Activated naive CD4-positive, alpha-beta T cell treated with anti-CD3 and anti-CD28 coated beads for 36 hours (primary cell): ENCODE measurements around the gene COL4A2. TPM values are rescaled to one million over a fixed set of nuclear protein-coding genes. Genes with fewer than 3 reads are reported as not detected.

Experiments used
- CTCF ChIA-PET: fragments of 350-600 bp; sonication (Branson Sonifier 250); formaldehyde crosslinking; loops from one replicate; lab custom pipeline; 2021; ENCODE audit warnings: antibody characterized with exemption; lab: Charles Lee
- DNase-seq: peaks from one replicate; pipeline ENCODE4 v3.0.0-alpha.2; 2020
- H3K27ac Mint-ChIP-seq: one replicate; pipeline ENCODE4 v1.8.0; 2021; ENCODE audit warnings: mild to moderate bottlenecking, mixed read lengths
- H3K27me3 Mint-ChIP-seq: one replicate; pipeline ENCODE4 v1.8.0; 2021; ENCODE audit warnings: low read depth, mixed read lengths
- H3K36me3 Mint-ChIP-seq: one replicate; pipeline ENCODE4 v1.8.0; 2021; ENCODE audit warnings: low read depth, mixed read lengths
- H3K4me1 Mint-ChIP-seq: one replicate; pipeline ENCODE4 v1.8.0; 2021; ENCODE audit warnings: low read depth, mixed read lengths
- H3K4me3 Mint-ChIP-seq: one replicate; pipeline ENCODE4 v1.8.0; 2021; ENCODE audit warnings: mild to moderate bottlenecking, moderate library complexity, mixed read lengths
- H3K9me3 Mint-ChIP-seq: one replicate; pipeline ENCODE4 v1.8.0; 2021; ENCODE audit warnings: mixed read lengths
- intact Hi-C: fragments of 100-400 bp; cut with micrococcal nuclease; formaldehyde crosslinking; loops from one replicate; pipeline ENCODE4 v1.15.1; 2023
- total RNA-seq, 2 experiments: library from RNA; stranded (reverse); gene quantifications; one replicate each; pipeline ENCODE4 v1.2.3, GENCODE V29; 2021

Gene COL4A2
- total RNA-seq, 2 experiments from 2014 or later, result not detected

DNA sequence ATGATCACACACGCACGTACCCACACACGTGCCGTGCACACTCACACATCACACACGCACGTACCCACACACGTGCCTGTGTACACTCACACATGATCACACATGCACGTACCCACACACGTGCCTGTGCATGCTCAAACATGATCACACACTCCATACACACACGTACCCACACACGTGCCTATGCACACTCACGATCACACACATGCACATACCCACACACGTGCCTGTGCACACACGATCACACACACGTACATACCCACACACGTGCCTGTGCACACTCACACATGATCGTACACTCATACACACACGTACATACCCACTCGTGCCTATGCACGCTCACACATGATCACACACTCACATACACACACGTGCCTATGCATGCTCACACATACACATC, 167.6 kb downstream of the COL4A2 start:
- Mint-ChIP-seq H3K36me3 (no peaks in the 10 kb centered on the region), H3K9me3 (no peaks in the 10 kb centered on the region), H3K4me3 (no peak overlapping the region), H3K4me1 (no peaks in the 10 kb centered on the region), H3K27ac (no peak overlapping the region), H3K27me3 (peaks cover 12% of the 10 kb centered on the region)
- CTCF ChIA-PET, result no interaction called here
- intact Hi-C loops, result no loop called here
- DNase-seq, result no peak

DNA sequence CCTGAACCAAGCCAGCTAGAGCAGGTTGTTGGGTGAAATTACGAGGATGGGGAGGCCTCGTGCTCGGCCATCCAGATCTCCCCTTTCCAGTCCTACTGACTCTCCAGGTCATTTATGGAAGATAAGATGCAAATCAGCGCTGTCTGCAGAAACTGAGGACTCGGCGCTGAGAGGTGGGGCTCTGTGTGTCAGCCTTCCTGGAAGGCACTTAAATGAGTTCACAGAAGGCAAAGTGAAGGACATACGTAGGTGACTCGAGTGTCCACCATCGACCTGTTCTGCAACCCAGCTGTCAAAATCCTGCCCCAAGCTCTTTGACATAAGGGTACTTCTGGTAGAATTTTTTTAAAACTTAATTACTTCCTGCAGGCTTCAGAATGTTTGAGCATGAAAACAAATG, 168.0 kb downstream of the COL4A2 start:
- Mint-ChIP-seq H3K4me1 (no peaks in the 10 kb centered on the region), H3K27me3 (peaks cover 12% of the 10 kb centered on the region), H3K27ac (no peak overlapping the region), H3K4me3 (no peak overlapping the region), H3K9me3 (no peaks in the 10 kb centered on the region), H3K36me3 (no peaks in the 10 kb centered on the region)
- no peak for DNase-seq
- CTCF ChIA-PET, result no interaction called here
- intact Hi-C loops, result no loop called here

- H3K9me3 Mint-ChIP-seq, result no peaks in the 10 kb centered on the region
- CTCF ChIA-PET, result no interaction called here
- peaks cover 11% of the 10 kb centered on the region for H3K27me3 Mint-ChIP-seq
- no peaks in the 10 kb centered on the region for H3K36me3 Mint-ChIP-seq
- no peak overlapping the region for H3K4me3 Mint-ChIP-seq
- DNase-seq, result no peak
- H3K27ac Mint-ChIP-seq, result no peak overlapping the region
- H3K4me1 Mint-ChIP-seq, result no peaks in the 10 kb centered on the region
- intact Hi-C loops, result no loop called here
These were observed 168.6 kb downstream of the COL4A2 start for GRCh38 chr13:110475550-110476219.

- CTCF ChIA-PET, result no interaction called here
- Mint-ChIP-seq H3K36me3 (no peaks in the 10 kb centered on the region), H3K9me3 (no peaks in the 10 kb centered on the region), H3K4me1 (no peaks in the 10 kb centered on the region), H3K27ac (no peak overlapping the region), H3K27me3 (peaks cover 6% of the 10 kb centered on the region), H3K4me3 (no peak overlapping the region)
- no peak for DNase-seq
- intact Hi-C loops, result no loop called here
These were observed 169.1 kb downstream of the COL4A2 start for GRCh38 chr13:110476220-110476617.

DNA sequence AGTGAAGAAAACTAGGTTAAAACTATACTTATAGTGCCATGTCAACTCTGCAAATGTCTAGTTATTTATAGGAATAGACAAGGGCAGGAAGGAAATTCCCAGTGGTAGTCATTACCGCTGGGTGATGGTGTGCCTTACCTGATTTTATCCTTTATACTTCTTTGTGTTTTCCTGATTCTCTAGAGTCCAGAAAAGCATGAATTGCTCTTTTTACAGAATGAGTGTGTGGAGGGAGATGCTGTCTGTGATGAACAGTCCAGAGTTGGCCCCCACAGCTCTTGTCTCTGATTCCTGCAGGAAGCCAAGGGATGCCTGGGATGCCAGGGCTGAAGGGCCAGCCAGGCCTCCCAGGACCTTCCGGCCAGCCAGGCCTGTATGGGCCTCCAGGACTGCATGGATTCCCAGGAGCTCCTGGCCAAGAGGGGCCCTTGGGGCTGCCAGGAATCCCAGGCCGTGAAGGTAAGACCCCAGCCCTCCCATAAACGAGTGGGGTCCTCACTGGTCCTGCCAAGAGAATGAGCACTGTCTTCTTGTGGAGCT, 170.7 kb downstream of the COL4A2 start:
- no peaks in the 10 kb centered on the region for H3K9me3 Mint-ChIP-seq
- no peaks in the 10 kb centered on the region for H3K27me3 Mint-ChIP-seq
- DNase-seq, result no peak
- no peak overlapping the region for H3K4me3 Mint-ChIP-seq
- no peaks in the 10 kb centered on the region for H3K4me1 Mint-ChIP-seq
- no peaks in the 10 kb centered on the region for H3K36me3 Mint-ChIP-seq
- CTCF ChIA-PET, result no interaction called here
- intact Hi-C loops, result no loop called here
- H3K27ac Mint-ChIP-seq, result no peak overlapping the region

DNA sequence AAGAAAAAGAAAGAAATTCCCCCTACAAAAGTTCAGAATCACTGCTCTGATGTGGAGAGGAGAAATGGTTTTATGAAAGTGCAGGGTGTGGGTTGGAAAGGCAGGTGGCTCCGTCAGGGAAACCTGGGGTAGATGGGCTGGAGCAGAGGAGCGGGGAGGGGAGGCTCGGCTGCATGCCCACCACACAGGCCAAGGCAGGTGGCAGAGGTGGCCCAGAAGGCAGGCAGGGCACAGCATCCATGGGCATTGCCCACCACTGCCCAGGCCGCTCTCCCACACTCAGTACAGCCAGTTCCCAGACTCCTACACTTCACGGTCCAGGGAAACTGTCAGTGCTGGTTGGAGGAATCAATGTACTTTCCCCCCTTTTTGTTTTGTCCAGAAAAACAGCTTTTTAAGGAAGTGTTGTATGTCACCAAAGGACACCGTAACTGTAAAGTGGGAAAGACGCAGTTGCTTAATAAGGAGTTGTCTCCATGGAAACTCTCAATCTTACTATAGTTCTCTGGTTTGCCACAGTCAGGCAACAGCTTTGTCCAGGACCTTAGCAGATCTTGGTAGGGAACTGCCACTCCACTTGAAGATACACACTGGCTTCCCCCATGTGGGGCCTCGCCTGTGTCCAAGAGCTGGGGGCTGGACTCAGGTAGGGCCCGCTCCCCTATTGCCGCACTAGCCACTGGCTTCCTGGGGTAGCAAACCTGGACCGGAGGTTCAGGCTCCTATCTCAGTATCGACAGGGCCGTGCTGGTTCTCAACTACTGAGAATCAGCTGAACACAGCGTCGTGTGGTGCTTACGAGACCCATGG, 171.5 kb downstream of the COL4A2 start:
- H3K27ac Mint-ChIP-seq, result no peak overlapping the region
- CTCF ChIA-PET, result interaction anchor here (0.7 kb wide), 1 partner anchor 28 kb away, joined by 3 read pairs; no protein-coding TSS in a partner anchor
- H3K27me3 Mint-ChIP-seq, result no peaks in the 10 kb centered on the region

GRCh38 chr13:110479215-110479545, 172.1 kb downstream of the COL4A2 start:
- CTCF ChIA-PET, result interaction anchor here (0.7 kb wide), 1 partner anchor 28 kb away, joined by 3 read pairs; no protein-coding TSS in a partner anchor

More for the DNA sequence above, 171.5 kb downstream of the COL4A2 start:
- no peaks in the 10 kb centered on the region for H3K9me3 Mint-ChIP-seq
- intact Hi-C loops, result no loop called here
- no peak for DNase-seq
- no peaks in the 10 kb centered on the region for H3K4me1 Mint-ChIP-seq
- no peak overlapping the region for H3K4me3 Mint-ChIP-seq
- H3K36me3 Mint-ChIP-seq, result no peaks in the 10 kb centered on the region

DNA sequence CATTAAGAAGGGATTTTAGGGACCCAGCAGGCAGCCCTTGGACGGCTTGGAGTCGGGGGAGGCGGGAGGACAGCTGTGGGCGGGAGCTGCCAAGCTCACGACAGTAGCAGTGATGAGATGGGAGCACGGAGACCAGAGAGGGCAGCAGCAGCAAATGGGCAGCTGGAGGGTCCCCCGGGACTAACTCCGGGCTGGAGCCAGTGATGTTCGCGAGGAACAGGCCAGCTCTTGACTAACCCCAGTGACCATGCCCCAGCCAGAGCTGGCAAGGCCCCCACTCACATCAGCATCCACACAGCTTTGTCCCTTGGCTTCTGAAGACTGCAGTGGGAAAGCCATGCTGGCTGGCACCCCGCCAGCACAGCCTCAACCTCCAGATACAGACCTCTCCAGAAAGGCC, 172.6 kb downstream of the COL4A2 start:
- H3K27ac Mint-ChIP-seq, result no peak overlapping the region
- no peaks in the 10 kb centered on the region for H3K9me3 Mint-ChIP-seq
- intact Hi-C loops, result no loop called here
- no peaks in the 10 kb centered on the region for H3K27me3 Mint-ChIP-seq
- H3K4me3 Mint-ChIP-seq, result no peak overlapping the region
- no peaks in the 10 kb centered on the region for H3K36me3 Mint-ChIP-seq
- DNase-seq, result no peak
- H3K4me1 Mint-ChIP-seq, result no peaks in the 10 kb centered on the region
- CTCF ChIA-PET, result no interaction called here

More at GRCh38 chr13:110479215-110479545, 172.1 kb downstream of the COL4A2 start:
- H3K27me3 Mint-ChIP-seq, result no peaks in the 10 kb centered on the region
- H3K27ac Mint-ChIP-seq, result no peak overlapping the region
- no peak for DNase-seq
- H3K36me3 Mint-ChIP-seq, result no peaks in the 10 kb centered on the region
- H3K9me3 Mint-ChIP-seq, result no peaks in the 10 kb centered on the region
- intact Hi-C loops, result no loop called here
- H3K4me1 Mint-ChIP-seq, result no peaks in the 10 kb centered on the region
- no peak overlapping the region for H3K4me3 Mint-ChIP-seq

DNA sequence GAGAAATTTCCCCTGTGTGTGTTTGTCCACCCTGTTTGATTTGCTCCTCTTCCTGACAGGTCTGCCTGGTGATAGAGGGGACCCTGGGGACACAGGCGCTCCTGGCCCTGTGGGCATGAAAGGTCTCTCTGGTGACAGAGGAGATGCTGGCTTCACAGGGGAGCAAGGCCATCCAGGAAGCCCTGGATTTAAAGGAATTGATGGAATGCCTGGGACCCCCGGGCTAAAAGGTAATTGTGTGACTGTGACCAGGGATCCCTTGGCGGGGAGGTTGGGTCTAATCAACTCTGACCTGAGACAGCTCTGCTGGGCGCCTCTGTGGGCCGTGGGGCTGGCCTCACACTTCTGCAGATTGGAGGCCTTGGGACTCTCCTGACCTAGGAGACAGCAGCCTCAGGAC, 173.1 kb downstream of the COL4A2 start:
- Mint-ChIP-seq H3K9me3 (no peaks in the 10 kb centered on the region), H3K27me3 (no peaks in the 10 kb centered on the region), H3K36me3 (no peaks in the 10 kb centered on the region), H3K27ac (no peak overlapping the region), H3K4me3 (no peak overlapping the region), H3K4me1 (no peaks in the 10 kb centered on the region)
- CTCF ChIA-PET, result no interaction called here
- intact Hi-C loops, result no loop called here
- no peak for DNase-seq

DNA sequence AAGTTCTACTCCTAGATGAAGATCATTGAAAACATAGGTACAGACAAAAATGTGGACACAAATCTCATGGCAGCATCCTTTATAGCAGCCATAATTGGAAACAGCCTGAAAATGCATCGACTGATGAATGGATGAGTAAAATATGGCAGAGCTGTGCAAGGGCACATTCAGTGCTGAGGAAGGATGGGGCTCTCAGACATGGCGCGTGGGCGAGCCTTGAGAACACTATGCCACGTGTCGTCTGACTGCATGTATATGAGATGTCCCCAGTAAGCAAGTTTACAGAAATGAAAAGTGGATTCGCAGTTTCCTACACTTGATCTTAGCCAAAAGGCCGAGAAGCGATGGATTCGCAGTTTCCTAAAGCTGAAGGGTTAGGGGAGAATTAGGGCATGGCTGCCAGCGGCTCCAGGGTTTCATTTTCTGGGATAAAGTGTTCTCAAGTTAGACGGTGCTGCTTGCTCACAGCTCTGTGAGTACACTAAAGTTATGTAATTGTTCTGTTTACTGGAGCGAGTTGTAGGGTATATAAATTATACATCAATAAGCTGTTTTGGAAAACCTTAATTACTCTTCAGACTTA, 176.4 kb downstream of the COL4A2 start:
- DNase-seq, result no peak
- H3K4me1 Mint-ChIP-seq, result no peaks in the 10 kb centered on the region
- CTCF ChIA-PET, result no interaction called here
- H3K27me3 Mint-ChIP-seq, result no peaks in the 10 kb centered on the region
- H3K36me3 Mint-ChIP-seq, result no peaks in the 10 kb centered on the region
- no peaks in the 10 kb centered on the region for H3K9me3 Mint-ChIP-seq
- H3K4me3 Mint-ChIP-seq, result no peak overlapping the region
- intact Hi-C loops, result no loop called here
- H3K27ac Mint-ChIP-seq, result no peak overlapping the region

GRCh38 chr13:110484290-110485048, 177.4 kb downstream of the COL4A2 start:
- no peak overlapping the region for H3K4me3 Mint-ChIP-seq
- H3K36me3 Mint-ChIP-seq, result no peaks in the 10 kb centered on the region
- DNase-seq, result no peak
- H3K27me3 Mint-ChIP-seq, result no peaks in the 10 kb centered on the region
- CTCF ChIA-PET, result no interaction called here
- intact Hi-C loops, result no loop called here
- H3K9me3 Mint-ChIP-seq, result no peaks in the 10 kb centered on the region
- no peaks in the 10 kb centered on the region for H3K4me1 Mint-ChIP-seq
- no peak overlapping the region for H3K27ac Mint-ChIP-seq

- no peak for DNase-seq
- intact Hi-C loops, result no loop called here
- Mint-ChIP-seq H3K9me3 (no peaks in the 10 kb centered on the region), H3K36me3 (no peaks in the 10 kb centered on the region), H3K27ac (no peak overlapping the region), H3K4me1 (no peaks in the 10 kb centered on the region), H3K4me3 (no peak overlapping the region), H3K27me3 (no peaks in the 10 kb centered on the region)
- CTCF ChIA-PET, result no interaction called here
These were observed 178.5 kb downstream of the COL4A2 start for GRCh38 chr13:110485604-110486003.
